NAMALWA (cell line): ENCODE measurements around the gene AKT1S1.

Source experiments
- DNase-seq: peaks from one replicate; pipeline ENCODE4 v3.0.0-alpha.2; 2015; ENCODE audit warnings: low spot score

The AKT1S1 gene

GRCh38 chr19:49853852-49854377, 23.2 kb downstream of the AKT1S1 start:
- DNase-seq = peak; percentile 34

GRCh38 chr19:49852631-49853126, 24.5 kb downstream of the AKT1S1 start:
- peak; percentile 19 for DNase-seq

GRCh38 chr19:49851456-49852259, 25.5 kb downstream of the AKT1S1 start:
- peak; percentile 55 for DNase-seq

GRCh38 chr19:49850487-49851342, 26.4 kb downstream of the AKT1S1 start, which contains the start of gene PTOV1:
Gene PTOV1, plus strand, starts transcription at chr19:49851159.
- DNase-seq = peak; percentile 95

GRCh38 chr19:49850221-49850486, 27.0 kb downstream of the AKT1S1 start:
- DNase-seq = no peak

- DNase-seq = peak; percentile 10
Observed at GRCh38 chr19:49849433-49850220, 27.5 kb downstream of the AKT1S1 start.

- DNase-seq = peak; percentile 13
Observed at GRCh38 chr19:49848938-49849337, 28.2 kb downstream of the AKT1S1 start.

GRCh38 chr19:49847731-49848696, 29.1 kb downstream of the AKT1S1 start:
- peak; percentile 37 for DNase-seq

- DNase-seq = no peak
Observed at GRCh38 chr19:49846408-49846807, 30.7 kb downstream of the AKT1S1 start.

GRCh38 chr19:49845414-49845813, 31.7 kb downstream of the AKT1S1 start:
- DNase-seq = no peak

- DNase-seq = no peak
Observed at GRCh38 chr19:49844138-49845095, 32.7 kb downstream of the AKT1S1 start.

GRCh38 chr19:49843265-49843664, 33.9 kb downstream of the AKT1S1 start:
- DNase-seq = peak; percentile 39

GRCh38 chr19:49840736-49841249, 36.4 kb downstream of the AKT1S1 start:
- DNase-seq = no peak

GRCh38 chr19:49840321-49840720, 36.8 kb downstream of the AKT1S1 start:
- DNase-seq = no peak

GRCh38 chr19:49839713-49840112, 37.4 kb downstream of the AKT1S1 start:
- no peak for DNase-seq

GRCh38 chr19:49838885-49839588, 38.1 kb downstream of the AKT1S1 start:
- no peak for DNase-seq

- no peak for DNase-seq
Observed at GRCh38 chr19:49837425-49837824, 39.7 kb downstream of the AKT1S1 start.

- DNase-seq = no peak
Observed at GRCh38 chr19:49837009-49837310, 40.2 kb downstream of the AKT1S1 start.
